Activated CD4-positive, alpha-beta T cell treated with anti-CD3 and anti-CD28 coated beads for 4 hours (primary cell): ENCODE results near the gene ZNF236.
"Not testable (repeated sequence)": the region's sequence is repeated elsewhere in the genome, so short reads cannot be mapped to it uniquely, and the experiment has no call there.

Experiments
- DNase-seq, 2 donors: peaks; one replicate each; pipeline ENCODE4 v3.0.0-alpha.2; 2020

Gene ZNF236

DNA sequence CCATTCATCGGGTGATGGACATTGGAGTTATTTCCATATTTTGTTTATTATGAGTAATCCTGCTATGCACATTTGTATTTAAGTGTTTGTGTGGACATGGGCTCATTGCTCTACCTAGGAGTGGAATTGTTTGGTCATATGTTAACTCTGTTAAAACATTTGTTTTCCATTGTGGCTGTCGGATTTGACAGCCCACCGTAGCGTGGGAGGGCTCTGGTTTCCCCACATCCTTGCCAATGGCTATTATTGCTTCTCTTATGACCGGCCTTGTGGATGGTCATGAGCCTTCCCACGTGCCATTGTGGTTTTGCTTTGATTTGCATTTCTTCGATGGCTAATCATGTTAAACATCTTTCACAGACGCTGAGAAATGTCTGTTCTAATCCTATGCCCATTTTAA lies 92.0 kb downstream of the ZNF236 start:
- no peak for DNase-seq

- no peak for DNase-seq
These were observed 92.4 kb downstream of the ZNF236 start for GRCh38 chr18:76914796-76915195.

DNA sequence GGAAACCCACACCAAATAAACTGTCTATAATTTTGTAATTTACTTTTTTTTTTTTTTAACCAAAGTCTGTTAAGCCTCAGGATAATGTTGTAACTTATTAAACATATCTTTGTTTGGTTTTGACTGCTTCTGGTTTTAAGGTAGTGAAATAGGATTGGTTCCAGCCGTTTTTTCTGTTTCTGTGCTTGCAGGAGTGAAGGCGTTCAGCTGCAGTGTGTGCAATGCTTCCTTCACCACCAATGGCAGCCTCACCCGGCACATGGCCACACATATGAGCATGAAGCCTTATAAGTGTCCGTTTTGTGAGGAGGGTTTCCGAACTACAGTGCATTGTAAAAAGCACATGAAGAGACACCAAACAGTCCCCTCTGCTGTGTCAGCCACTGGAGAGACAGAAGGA lies 93.1 kb downstream of the ZNF236 start:
- DNase-seq: no peak

GRCh38 chr18:76920974-76921373 lies 98.6 kb downstream of the ZNF236 start:
- no peak for DNase-seq

DNA sequence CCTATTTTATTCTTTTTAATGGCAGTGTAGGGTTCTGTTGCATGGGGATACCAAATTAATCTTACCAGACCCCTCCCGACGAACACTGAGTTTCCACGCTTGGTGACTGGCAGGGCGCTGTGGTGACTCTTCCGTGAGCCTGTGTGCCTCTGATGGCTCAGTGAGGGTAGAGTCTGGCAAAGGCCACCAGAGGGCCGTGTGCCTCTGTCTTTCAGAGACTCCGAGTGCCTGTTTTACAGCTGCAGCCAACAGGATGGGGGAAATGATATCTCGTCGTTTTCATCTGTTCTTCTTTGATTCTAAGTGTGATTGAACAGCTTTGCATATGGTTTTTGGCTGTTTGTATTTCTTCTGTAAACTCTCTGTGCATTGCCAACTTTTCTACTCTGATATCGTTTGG lies 99.8 kb downstream of the ZNF236 start:
- DNase-seq: peak; percentile 22 to 39

GRCh38 chr18:76923485-76924085 lies 101.2 kb downstream of the ZNF236 start:
- DNase-seq: no peak

DNA sequence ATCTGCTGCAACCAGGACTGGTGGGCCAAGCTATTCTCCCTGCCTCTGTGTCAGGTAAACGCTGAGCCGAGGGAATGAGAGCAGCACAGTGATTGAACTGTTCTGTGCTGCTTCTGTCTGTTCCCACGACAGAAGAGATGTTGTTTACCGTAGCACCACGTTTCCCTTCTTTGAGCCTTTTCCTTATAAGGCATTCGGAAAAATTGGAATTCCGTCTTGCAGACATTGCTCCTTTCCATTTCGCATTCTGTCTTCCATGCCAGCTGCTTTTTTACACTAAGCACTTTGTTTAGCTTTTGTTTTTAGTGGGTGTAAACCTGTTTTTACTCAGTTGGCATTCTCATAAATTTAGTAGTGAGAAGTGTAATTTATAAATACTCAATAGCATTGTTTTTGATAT lies 103.1 kb downstream of the ZNF236 start:
- no peak for DNase-seq

DNA sequence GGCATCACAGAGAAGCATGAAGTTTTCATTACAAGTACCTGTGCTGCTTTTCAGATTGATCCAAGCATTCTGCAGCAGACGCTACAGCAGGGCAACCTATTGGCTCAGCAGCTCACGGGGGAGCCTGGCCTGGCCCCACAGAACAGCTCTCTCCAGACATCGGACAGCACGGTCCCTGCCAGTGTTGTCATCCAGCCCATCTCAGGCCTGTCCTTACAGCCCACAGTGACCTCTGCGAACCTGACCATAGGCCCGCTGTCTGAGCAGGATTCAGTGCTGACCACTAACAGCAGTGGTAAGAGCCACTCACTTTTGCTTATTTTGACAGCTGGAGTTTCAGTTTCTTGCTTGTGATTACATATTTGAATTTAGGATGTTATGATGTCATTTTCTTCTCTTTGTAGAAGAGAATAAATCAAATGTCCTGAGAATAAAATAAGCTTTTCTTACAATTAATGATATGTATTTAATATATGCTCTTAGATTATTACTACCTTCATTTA lies 104.9 kb downstream of the ZNF236 start:
- no peak for DNase-seq

- DNase-seq: no peak
These were observed 106.0 kb downstream of the ZNF236 start for GRCh38 chr18:76928179-76928868.

DNA sequence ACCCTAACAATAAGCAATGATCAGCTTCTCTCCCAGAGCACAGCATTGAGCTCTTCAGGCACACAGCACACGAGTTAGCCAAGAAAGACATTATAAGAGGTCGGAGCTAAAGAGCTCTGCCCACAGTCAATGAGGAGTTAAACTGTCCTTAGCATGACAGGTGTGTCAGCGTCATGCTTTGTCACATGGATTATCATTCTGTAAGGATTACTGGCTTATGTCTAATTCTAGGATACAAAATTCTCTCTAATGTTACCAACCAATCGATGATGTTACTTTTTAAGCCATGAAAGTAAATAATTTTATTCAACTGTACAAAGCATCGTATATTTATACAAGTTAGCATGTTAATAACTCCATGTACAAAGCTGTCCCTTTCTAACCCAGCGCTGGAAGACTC lies 108.8 kb downstream of the ZNF236 start:
- DNase-seq: no peak

DNA sequence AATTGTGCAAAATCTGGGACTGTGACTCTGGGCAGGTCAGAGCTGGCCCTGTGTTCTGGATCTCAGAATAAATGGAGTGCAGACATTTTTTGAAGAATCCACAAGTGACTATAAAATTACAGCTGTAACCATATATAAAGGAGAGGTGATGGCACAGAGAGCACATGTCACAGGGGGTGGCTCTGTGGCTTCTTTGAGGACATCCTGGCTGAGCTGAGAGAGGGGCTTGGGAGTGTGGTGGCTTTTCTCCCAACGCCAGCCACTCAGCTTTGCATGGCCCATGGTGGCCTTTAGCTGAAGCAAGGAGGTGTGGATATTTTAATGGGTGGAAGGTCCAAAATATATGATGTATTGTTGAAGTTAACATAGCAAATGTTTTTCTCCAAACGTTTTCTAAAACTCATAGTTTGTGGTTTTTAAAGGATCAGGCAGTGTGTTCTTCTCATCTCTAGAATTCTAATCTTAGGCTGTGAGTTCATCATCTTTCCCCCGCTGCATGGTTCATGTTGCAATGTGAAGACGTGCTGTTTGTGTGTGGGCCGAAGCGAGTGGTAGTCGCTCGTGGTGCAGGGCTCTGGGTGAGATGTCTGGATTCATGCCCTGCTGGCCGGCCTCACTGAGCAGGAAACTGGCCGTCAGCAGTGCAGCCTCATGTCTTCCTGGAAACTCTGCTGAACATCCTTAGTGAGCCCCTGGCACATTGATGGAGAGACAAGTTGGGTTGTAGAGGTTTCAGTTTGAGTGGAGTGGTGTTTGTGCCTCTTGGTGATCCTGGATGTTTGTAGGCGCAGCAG lies 109.9 kb downstream of the ZNF236 start:
- no peak for DNase-seq

- DNase-seq: no peak
These were observed 113.5 kb downstream of the ZNF236 start for GRCh38 chr18:76935722-76936337.

DNA sequence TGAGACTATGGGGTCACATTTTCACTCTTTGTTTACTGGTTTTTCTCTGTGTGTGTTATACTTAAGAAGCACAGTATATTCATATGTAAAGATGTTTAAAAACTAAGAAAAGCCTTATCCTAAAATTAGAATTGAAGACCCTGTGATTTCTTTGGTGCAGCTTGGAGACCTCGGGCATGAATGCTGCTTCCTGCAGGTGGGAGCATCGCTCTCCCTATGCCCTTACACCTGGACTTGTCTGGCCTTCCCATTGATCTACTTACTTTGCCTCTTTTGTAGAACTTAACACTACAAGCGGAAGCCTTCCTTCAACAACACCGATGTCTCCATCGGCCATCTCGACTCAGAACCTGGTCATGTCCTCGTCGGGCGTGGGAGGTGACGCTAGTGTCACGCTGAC lies 114.5 kb downstream of the ZNF236 start:
- DNase-seq: no peak

- no peak for DNase-seq
These were observed 115.2 kb downstream of the ZNF236 start for GRCh38 chr18:76937597-76937996.

DNA sequence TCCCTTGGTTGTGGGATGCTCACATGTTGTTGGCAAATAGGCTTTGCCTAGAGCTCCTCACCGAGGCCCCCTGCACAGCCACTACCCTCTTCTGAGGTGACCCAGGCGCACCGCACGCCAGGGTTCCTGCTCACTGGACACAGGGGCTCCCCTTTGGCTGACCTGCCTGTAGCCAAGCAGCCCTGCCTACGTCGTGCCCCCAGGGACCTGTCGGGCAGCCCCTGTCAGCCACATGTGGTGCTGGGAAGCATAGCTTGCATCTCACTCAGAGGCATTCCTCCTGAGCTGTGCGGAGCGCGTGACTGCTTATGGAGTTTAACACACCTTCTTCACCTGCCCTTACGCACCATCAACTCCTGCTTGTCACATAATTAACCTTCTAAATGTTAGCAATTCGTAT lies 116.3 kb downstream of the ZNF236 start:
- DNase-seq: no peak

DNA sequence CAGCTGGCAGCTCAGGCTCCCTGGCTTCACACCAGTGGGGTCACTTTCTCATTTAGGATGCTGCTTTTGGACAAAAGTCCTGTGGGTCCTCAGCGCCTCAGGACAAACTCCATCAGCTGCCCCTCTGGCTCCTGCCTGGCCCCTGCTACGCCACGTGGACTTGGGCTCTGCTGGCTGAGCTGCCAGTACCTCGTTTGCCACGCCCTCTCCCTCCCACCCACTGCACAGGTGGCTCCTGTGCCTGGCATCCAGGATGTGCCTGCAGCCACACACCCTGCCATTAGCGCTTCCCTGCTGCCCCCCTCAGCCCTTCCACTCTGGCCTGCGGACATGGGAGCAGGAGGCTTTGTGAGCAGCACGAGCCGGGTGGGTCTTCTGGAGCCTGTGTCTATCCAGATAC lies 118.9 kb downstream of the ZNF236 start:
- DNase-seq: no peak

GRCh38 chr18:76943542-76944339 lies 121.4 kb downstream of the ZNF236 start:
- no peak for DNase-seq

GRCh38 chr18:76944346-76944745 lies 122.0 kb downstream of the ZNF236 start:
- DNase-seq: not testable (repeated sequence)

DNA sequence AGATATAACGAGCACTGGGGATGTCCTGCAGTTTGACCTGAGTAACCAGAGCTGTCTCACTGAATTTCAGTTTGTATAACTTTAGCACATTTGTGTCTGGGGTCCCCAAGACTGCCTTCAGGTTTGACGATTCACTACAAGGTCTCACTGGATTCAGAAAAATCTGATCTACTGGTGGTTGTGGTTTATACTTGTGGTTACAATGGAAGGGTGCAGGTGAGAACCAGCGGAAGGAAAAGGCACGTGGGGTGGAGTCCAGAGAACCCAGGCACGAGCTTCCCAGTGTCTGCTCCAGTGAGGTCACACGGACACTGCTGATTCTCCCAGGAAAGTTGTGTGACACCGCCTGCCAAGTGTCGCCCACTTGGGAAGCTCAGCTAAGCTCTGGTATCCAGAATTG lies 126.0 kb downstream of the ZNF236 start:
- DNase-seq: no peak

DNA sequence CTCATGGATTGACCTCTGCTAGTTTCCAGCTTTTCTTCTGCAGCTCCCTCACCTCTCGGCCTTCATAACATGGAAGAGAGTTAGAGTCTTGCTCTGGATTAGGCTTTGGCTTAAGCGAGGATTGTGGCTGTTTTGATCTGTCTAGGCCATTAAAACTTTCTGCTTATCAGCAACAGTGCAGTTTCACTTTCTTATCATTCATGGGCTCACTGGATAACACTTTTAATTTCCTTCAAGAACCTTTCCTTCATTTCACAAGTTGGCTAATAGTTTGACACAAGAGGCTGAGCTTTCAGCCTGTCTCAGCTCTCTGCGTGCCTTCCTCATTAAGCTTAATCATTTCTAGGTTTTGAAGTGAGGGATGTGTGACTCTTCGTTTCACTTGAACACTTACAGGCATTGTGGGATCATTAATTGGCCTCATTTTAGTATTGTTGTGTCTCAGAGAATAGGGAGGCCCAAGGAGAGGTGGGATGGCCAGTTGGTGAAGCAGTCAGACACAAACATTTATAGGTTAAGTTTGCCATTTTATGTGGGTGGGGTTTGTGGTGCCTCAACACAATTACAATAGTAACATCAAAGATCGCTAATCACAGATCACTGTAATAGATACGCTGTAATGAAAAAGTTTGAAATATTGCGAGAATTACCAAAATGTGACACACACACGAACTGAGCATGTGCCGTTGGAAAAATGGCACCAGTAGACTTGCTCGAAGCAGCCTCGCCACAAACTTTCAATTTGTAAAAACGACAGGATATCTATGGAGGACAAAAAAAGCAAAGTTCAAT lies 129.3 kb downstream of the ZNF236 start:
- no peak for DNase-seq

DNA sequence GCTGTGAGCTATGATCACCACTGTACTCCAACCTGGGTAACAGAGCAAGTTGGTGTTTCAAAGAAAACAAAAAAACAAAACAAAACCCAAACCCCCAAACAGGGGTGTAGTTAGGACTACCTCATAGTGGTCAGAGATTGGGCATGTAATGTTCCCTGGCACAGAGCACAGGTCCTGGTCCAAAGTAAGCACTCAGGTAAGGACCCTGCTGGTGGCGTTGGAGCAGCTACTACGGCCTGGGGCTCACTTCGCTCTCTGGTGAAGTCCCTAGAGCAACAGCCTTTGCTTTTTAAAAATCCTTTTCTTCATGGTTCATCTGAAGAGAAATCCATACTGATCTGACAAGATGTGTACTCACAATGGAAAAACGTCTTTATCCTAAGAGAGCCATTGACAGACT lies 130.4 kb downstream of the ZNF236 start:
- no peak for DNase-seq

DNA sequence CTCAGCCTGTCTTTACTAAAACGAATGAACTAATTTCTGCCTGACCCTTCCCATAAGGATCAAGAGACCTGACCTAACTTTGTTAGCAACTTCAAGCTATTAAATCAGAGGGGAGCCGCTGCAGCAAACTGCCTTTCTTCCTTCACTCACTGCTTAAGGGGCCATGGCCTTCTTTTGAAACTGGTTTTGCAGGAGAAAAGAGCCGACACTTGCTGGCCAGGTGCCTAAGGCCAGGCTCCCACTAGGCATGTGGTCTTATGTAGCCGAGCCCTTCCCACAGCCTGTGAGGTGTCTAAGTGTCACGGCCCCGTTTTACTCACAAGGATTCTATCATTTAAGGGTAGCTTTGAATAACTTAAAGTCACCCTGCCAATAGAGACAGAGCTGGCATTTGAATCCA lies 130.8 kb downstream of the ZNF236 start:
- DNase-seq: no peak
